Cardiac fibroblast (primary cell): ENCODE data around the gene CTDSPL.
A peak's percentile ranks its signal among the peaks of the same experiment; 100 is the strongest.

ENCODE experiments used
- DNase-seq, 2 donors: peaks; one replicate each; pipeline versions ENCODE4 v3.0.0 to v3.0.0-alpha.2; 2010; ENCODE audit warnings: low read depth in 2 of 2
- H3K4me3 ChIP-seq, 2 donors: replicated peaks in 1 of 2; 1 replicate in 1 of 2; 2 replicates in 1 of 2; pipeline ENCODE4 v1.5.1; 2011; ENCODE audit warnings: low read depth in 2 of 2, low read length in 2 of 2, mild to moderate bottlenecking in 2 of 2, moderate library complexity in 1 of 2
- TF ChIP-seq, protein P1 (sequence below): IDR thresholded peaks from one replicate; pipeline ENCODE4 v1.5.1; 2011; ENCODE audit warnings: low read depth, mild to moderate bottlenecking, low read length, inconsistent platforms

CTDSPL gene

DNA sequence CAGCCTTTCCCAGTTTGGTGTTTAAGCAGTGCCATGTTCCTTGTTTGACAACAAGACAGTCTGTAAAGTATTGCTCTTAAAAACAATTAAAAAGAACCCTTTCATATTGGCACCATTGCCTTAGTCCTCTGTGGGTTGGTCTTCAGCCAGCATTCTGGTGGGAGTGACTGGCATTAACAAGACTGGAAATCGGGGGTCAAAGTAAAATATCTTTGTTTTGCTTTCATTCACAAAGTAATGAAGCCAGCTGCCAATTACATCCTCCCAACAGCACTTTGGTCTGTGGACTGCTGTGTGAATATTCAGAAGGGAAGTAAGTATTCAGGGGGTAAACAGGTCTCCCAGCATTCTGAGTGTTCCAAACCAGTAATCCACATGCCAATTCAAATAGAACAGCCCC is 120.7 kb downstream of the CTDSPL start:
- TF ChIP-seq, protein P1, sequence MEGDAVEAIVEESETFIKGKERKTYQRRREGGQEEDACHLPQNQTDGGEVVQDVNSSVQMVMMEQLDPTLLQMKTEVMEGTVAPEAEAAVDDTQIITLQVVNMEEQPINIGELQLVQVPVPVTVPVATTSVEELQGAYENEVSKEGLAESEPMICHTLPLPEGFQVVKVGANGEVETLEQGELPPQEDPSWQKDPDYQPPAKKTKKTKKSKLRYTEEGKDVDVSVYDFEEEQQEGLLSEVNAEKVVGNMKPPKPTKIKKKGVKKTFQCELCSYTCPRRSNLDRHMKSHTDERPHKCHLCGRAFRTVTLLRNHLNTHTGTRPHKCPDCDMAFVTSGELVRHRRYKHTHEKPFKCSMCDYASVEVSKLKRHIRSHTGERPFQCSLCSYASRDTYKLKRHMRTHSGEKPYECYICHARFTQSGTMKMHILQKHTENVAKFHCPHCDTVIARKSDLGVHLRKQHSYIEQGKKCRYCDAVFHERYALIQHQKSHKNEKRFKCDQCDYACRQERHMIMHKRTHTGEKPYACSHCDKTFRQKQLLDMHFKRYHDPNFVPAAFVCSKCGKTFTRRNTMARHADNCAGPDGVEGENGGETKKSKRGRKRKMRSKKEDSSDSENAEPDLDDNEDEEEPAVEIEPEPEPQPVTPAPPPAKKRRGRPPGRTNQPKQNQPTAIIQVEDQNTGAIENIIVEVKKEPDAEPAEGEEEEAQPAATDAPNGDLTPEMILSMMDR: no peak
- no peak overlapping the region for H3K4me3 ChIP-seq
- no peak for DNase-seq

DNA sequence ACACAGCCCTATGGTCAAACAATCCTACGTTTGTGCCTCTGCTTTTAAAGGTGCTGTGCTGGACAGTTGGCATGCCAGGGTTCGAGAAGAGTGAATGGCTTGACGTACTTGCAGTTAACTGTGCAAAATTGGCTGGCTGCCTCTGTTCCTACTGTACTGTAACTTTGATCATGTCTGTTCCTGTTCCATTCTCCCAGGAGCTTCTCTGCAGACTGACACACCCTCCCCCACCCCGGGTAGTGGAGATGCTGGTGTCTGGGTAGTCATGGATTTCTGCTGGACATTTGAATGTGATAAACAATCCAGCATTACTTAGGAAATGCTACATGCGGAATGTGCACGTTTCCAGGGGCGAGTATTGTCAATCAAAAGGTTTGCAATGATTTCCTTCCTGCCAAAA is 122.4 kb downstream of the CTDSPL start:
- TF ChIP-seq, protein P1: no peak
- H3K4me3 ChIP-seq: no peak overlapping the region
- DNase-seq: no peak

DNA sequence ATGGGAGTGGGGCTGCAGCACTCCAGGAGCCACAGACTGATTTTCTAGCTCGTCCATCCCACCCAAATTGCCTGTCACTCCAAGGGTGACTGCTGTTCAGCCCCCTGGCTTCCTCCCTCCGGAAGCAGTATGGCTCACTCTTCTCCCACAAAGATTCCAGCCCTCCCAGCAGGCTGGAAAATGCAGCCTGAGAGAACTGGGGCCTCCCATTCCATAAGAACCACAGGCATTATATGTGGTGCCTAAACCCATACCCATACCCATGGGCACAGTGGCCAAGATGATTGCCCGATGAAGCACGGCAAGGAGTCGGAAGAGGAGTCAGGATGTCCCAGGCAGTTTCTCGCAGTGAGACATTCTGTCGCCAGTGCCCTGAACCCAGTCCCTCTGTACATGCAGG is 122.9 kb downstream of the CTDSPL start:
- H3K4me3 ChIP-seq: no peak overlapping the region
- DNase-seq: no peak
- TF ChIP-seq, protein P1: no peak

DNA sequence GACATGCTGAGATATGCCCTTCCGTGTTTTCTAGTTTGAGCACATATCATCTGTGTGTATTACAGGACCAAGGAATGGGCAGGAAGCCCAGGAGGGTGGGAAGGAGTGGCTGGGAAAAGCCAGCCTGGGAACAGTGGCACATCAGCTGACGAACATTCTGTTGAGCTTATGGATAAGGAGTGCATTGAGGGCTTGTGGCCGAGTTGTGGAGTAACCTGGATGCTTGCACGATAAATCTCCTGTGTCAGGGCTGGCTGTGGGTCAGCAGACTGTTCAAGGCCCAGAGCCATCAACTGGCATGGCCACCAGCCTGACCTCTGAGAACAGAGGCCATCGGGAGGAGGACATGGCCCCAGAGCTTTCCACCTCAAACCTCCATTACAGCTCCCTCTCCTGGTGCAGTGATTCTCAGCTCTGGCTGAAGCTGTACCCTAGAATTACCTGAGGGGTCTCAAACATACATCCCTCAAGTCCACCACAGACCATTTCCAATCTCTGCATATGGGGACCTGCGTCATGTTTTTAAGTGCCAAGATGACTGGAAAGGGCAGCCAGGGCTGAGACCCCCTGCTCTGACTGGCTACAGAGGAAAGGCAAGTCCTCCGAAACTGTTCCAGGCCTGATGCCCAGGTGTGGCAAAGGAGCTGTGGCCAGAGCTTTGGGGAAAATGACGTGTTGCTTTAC is 124.1 kb downstream of the CTDSPL start:
- TF ChIP-seq, protein P1: no peak
- peak in 1 of 2 donors; percentile 52 for DNase-seq
- H3K4me3 ChIP-seq: no peak overlapping the region

DNA sequence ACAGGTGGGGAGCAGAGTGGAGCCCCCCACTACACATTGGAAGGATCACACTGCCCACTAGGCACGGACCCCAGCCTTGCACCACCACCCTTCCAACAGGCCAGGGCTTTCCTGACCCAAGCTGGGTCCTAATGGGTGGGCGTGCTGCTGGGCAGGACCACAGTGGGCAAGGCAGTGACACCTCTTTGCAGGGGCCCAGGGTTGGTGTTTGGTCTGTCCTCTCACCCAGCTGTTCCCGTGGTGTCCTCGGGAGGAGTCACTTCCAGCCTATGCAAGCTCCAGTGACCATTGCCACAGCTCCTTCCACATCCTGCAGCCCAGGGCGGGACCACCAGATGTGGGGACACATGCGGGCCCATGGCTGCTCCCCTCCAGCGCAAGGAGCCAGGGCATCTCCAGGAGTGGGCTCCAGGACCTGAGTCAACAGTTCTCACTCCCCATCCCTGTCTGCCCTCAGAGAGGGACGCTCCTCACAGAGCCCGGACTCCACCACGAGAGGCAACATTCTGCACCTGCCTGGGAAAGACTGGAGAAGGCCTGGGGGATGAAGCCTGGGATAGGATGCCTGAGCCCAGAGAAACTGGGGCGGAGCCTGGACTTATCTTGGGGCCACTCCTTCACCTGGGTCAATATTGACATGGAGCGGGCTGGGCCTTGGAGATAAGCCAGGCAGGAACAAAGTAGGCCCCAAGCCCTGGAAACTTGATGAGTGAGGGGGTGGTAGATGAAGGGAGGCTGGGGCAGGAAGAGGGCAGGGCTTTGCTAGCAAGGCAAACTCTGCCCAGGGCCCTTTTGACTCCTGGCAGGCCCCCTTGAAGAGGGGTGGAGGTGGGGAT is 125.0 kb downstream of the CTDSPL start:
- TF ChIP-seq, protein P1: no peak
- no peak for DNase-seq
- no peak overlapping the region for H3K4me3 ChIP-seq

DNA sequence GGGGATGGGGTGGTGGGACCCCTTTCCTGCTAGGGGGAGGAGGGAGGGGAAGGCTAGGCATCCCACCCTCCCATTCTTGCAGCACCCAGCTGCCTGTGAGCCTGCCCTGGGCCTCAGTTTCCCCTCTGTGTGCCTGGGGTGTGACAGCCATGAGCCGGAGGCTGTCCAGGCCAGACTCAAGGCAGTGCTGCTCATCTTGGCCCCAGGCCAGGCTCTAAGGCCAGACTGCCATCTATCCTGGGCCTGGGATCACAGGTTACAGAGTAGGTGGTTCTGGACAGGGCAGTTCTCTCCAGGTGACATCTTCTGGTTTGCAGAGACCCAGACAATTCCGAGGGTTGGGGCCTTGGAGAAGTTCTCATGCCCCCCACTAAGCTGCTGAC is 125.6 kb downstream of the CTDSPL start:
- H3K4me3 ChIP-seq: no peak overlapping the region
- no peak for DNase-seq
- TF ChIP-seq, protein P1: no peak
